Suppressor macrophage treated with lipopolysaccharide for 4 hours (primary cell): ENCODE measurements around the gene SLC30A7.
"Not testable (repeated sequence)": the region's sequence is repeated elsewhere in the genome, so short reads cannot be mapped to it uniquely, and the experiment has no call there.

ENCODE experiments used
- DNase-seq: peaks from one replicate; pipeline ENCODE4 v3.0.0-alpha.2; 2020

The SLC30A7 gene

GRCh38 chr1:100895540-100896480 is at the start of gene SLC30A7:
Gene SLC30A7 (plus strand): TSS chr1:100896090. CDS start chr1:100896263, 173 bp downstream.
- peak; percentile 96 for DNase-seq

DNA sequence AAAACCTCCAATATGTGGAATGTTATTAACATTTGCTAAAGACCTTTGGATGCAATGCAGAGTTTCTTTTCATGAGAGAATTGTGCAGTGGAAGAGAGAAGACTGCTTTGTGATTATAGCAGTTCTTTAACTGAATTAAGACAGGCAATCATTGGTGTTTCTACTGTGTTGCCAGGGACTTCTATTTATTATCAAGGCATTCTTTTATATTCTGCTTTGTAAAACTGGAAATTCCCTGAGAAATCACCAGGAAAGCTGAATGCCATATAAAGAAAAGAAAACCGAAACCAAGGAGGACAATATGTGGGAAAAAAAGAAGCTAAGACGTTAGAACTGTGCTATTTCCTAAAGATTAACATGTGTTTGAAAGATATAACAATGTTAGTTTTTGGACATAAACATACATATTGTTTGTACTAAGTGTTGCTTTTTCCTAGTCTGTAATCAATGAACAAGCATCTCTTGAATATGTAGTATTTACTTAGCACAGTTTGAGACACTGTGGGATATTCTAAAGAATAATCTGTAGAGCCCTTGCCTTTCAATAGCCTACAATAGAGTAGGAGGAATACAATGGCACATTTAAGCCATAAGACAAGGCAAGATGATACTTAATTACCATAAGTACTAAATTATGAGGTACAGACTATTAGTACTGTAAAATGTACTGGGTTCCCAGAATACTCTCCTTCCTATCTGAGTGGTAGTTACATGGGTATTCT is 48.4 kb upstream of the SLC30A7 start:
- peak; percentile 85 for DNase-seq

GRCh38 chr1:100851726-100852125 is 44.2 kb upstream of the SLC30A7 start:
- DNase-seq = no peak

GRCh38 chr1:100852976-100853375 is 42.9 kb upstream of the SLC30A7 start:
- no peak for DNase-seq

DNA sequence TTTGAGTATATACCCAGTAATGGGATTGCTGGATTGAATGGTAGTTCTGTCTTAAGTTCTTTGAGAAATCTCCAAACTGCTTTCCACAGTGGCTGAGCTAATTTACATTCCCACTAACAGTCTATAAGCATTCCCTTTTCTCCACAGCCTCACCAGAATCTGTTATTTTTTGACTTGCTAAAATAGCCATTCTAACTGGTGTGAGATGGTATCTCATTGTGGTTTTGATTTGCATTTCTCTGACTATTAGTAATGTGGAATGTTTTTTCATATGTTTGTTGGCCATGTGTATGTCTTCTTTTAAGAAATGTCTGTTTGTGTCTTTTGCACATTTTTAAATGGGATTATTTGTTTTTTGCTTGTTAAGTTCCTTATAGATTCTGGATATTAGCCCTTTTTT is 40.8 kb upstream of the SLC30A7 start:
- DNase-seq = not testable (repeated sequence)

GRCh38 chr1:100860397-100860991 is 35.4 kb upstream of the SLC30A7 start:
- DNase-seq = no peak

GRCh38 chr1:100861379-100861778 is 34.5 kb upstream of the SLC30A7 start:
- DNase-seq = peak; percentile 76

DNA sequence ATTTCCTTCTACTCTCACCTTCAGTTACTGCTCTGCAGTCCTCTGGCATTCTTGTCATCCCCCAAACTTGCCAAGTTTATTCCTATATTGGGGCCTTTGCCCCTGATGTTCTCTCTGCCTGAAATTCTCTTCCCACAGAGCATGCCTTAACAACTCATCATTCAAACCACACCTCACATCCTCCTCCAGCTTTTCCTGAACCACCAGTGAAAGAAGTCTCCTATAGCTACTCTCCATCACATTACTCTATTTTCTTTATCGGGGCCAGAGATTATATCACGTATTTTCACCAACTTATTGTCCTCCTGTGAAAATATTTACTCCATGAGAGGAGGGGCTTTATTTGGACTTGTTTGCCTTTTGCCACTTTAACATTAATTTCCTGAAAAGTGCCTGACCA is 33.3 kb upstream of the SLC30A7 start:
- DNase-seq = no peak

GRCh38 chr1:100866041-100866900 is 29.6 kb upstream of the SLC30A7 start:
- peak; percentile 55 for DNase-seq

- DNase-seq = no peak
These were observed 29.0 kb upstream of the SLC30A7 start for GRCh38 chr1:100866901-100867206.

GRCh38 chr1:100868364-100868995 is 27.4 kb upstream of the SLC30A7 start:
- peak; percentile 51 for DNase-seq

- DNase-seq = no peak
These were observed 25.9 kb upstream of the SLC30A7 start for GRCh38 chr1:100869996-100870395.

- no peak for DNase-seq
These were observed 21.5 kb upstream of the SLC30A7 start for GRCh38 chr1:100874433-100874832.

GRCh38 chr1:100875228-100875627 is 20.7 kb upstream of the SLC30A7 start:
- no peak for DNase-seq

DNA sequence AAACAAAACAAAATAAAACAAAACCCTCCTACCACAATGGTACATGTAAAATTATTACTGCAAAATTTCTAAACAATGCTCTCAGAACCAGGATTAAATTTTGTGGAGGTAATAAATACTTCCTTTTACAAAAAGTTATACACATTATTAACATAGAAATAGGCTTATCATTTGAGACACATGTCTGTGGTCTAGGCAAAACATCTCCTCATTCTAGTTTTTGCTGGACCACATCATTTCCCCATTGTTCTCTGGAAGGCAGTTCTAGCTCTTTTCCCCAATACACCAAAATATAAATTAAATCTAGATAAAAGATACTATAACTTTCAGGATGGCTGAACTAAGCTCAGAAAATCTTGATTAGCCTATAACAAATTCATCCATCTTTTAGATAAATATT is 19.6 kb upstream of the SLC30A7 start:
- DNase-seq = no peak

DNA sequence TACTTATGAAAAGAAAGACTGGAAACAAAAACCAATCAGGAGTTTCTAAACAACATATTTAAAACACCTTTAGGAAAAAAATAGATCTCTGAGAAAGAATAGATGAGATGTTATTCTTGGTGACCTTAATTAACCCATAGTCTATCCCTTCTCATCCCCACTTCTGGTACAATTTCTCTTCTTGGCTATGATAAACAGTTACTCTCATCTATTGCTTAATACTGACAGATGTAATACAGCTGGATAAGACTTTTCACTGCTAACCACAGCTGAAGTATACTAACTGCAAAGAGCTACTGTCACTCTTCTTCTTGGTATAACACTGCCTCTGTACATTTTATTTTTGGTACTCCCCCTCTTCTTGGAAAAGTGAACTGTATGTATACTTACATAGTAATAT is 16.5 kb upstream of the SLC30A7 start:
- DNase-seq = no peak

DNA sequence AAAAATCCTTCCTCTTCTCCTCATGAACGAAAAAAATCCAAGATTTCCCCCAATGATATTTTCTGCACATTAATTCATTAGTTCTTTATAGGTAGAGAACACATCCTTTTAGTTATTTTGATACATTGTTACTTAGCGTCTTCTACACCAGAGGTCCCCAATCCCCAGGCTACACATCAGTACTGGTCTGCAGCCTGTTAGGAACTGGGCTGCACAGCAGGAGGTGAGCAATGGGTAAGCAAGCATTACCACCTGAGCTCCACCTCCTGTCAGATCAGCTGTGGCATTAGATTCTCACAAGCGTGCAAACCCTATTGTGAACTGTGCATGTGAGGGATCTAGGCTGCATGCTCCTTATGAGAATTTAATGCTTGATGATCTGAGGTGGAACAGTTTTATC is 14.2 kb upstream of the SLC30A7 start:
- DNase-seq = no peak

DNA sequence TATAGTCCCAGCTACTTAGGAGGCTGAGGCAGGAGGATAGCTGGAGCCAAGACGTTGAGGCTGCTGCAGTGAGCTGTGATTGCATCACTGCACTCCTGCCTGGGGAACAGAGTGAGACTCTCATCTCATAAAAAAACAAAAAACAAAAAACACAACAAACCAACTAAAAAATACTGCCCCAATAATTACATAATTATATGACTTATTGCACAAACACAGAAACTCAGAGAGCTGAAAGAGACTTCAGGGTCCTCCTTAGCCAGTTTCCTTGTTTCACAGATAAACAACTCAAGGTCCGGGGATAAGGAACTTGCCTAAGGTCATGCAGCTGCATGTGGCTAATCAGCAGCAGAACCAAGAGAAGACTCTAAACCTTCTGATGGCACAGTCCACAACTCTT is 13.2 kb upstream of the SLC30A7 start:
- peak; percentile 66 for DNase-seq

GRCh38 chr1:100883963-100884362 is 11.9 kb upstream of the SLC30A7 start:
- DNase-seq = peak; percentile 12

GRCh38 chr1:100889007-100889406 is 6.9 kb upstream of the SLC30A7 start:
- not testable (repeated sequence) for DNase-seq

GRCh38 chr1:100889869-100890482 is 5.9 kb upstream of the SLC30A7 start:
- DNase-seq = not testable (repeated sequence)

DNA sequence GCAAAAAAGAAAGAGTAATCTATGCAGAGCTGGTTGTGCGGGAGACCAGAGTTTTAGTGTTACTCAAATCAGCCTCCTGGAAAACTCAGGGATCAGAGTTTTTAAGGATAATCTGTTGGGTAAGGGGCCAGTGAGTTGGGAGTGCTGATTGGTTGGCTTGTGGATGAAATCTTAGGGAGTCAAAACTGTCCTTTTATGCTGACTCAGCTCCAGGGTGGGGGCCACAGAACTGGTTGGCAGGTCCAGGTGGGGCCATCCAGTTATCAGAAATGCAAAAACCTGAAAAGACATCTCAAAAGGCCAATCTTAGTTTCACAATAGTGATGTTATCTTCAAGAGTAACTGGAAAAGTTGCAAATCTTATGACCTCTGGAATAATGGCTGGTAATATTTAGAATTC is 4.5 kb upstream of the SLC30A7 start:
- DNase-seq = no peak
